ENCODE measurements around the gene CYP2W1.

DNA sequence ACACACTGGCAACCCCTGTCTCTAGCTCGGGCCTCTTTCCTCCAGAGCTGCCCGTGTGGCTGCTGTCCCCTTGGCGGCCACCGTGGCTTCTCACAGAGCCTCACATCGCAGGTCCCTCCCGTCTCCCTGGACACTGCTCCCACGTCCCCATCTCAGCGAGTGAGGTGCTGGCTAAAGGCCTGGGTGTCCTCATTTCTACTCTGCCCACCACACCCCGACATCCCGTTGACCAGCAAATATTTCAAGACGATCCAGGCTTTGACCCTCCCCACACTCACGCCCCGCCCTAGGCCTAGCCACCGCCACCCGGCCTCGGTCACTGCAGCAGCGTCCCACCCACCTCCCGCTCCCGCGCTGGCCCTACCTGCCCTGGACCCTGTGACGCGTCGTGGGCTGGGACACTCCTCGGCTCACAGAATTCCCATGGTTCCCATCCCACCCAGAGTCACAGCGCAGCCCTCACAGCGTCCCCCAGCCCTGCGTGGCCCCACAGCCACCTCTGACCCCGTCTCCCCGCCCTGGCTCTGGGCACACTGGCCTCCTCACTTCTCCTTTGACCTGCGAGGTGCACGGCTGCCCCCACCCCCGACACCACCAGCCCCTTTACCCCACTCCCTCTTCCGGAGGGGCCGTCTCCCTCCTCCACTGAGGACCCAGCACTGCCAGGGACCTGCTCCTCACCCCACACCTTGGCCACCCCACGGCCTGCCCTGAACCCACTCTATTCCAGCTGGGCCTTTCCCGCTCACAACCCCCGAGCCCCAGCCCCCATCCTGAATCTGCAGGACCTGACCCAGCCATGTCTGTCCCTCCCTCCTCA lies 35.4 kb upstream of the CYP2W1 start:
- TF ChIP-seq, protein P1, sequence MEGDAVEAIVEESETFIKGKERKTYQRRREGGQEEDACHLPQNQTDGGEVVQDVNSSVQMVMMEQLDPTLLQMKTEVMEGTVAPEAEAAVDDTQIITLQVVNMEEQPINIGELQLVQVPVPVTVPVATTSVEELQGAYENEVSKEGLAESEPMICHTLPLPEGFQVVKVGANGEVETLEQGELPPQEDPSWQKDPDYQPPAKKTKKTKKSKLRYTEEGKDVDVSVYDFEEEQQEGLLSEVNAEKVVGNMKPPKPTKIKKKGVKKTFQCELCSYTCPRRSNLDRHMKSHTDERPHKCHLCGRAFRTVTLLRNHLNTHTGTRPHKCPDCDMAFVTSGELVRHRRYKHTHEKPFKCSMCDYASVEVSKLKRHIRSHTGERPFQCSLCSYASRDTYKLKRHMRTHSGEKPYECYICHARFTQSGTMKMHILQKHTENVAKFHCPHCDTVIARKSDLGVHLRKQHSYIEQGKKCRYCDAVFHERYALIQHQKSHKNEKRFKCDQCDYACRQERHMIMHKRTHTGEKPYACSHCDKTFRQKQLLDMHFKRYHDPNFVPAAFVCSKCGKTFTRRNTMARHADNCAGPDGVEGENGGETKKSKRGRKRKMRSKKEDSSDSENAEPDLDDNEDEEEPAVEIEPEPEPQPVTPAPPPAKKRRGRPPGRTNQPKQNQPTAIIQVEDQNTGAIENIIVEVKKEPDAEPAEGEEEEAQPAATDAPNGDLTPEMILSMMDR (optimal IDR thresholded peaks at IDR 0.05 in 1 of 3, IDR thresholded peaks at IDR 0.05 in 1 of 3, conservative IDR thresholded peaks at IDR 0.05 in 1 of 3; ENCODE audit: extremely low read depth in 1 of 3, insufficient read depth in 2 of 3, low read length in 3 of 3) = no peak
- no peak for TF ChIP-seq EZH2 (IDR thresholded peaks at IDR 0.05; ENCODE audit: low read length)
